ENCODE data around the gene CCDC14.
"Not testable (repeated sequence)": the region's sequence is repeated elsewhere in the genome, so short reads cannot be mapped to it uniquely, and the experiment has no call there.

The CCDC14 gene

GRCh38 chr3:123892195-123892594 lies 68.8 kb downstream of the CCDC14 start:
- no peak for DNase-seq

- not testable (repeated sequence) for DNase-seq
Observed at GRCh38 chr3:123890991-123891390, 70.0 kb downstream of the CCDC14 start.

GRCh38 chr3:123890162-123890561 lies 70.9 kb downstream of the CCDC14 start:
- not testable (repeated sequence) for DNase-seq

- no peak for DNase-seq
Observed at GRCh38 chr3:123884993-123885392, 76.0 kb downstream of the CCDC14 start.

- no peak for DNase-seq
Observed at GRCh38 chr3:123884203-123884831, 76.7 kb downstream of the CCDC14 start, which contains the start of gene MYLK. Gene MYLK (minus strand): TSS chr3:123884332. CDS start chr3:123793841, 90,491 bp downstream.

GRCh38 chr3:123883701-123884202 lies 77.3 kb downstream of the CCDC14 start:
- no peak for DNase-seq

- DNase-seq, result no peak
Observed at GRCh38 chr3:123883111-123883510, 77.9 kb downstream of the CCDC14 start.

GRCh38 chr3:123881771-123882170 lies 79.3 kb downstream of the CCDC14 start:
- no peak for DNase-seq

- DNase-seq, result no peak
Observed at GRCh38 chr3:123880998-123881561, 79.9 kb downstream of the CCDC14 start.

- DNase-seq, result no peak
Observed at GRCh38 chr3:123878807-123879206, 82.2 kb downstream of the CCDC14 start.

- no peak for DNase-seq
Observed at GRCh38 chr3:123877965-123878364, 83.1 kb downstream of the CCDC14 start.

- DNase-seq, result no peak
Observed at GRCh38 chr3:123877466-123877865, 83.6 kb downstream of the CCDC14 start.

- DNase-seq, result no peak
Observed at GRCh38 chr3:123876858-123877257, 84.2 kb downstream of the CCDC14 start.

GRCh38 chr3:123872621-123873020 lies 88.4 kb downstream of the CCDC14 start:
- DNase-seq, result no peak

- no peak for DNase-seq
Observed at GRCh38 chr3:123871946-123872345, 89.1 kb downstream of the CCDC14 start.

- DNase-seq, result no peak
Observed at GRCh38 chr3:123870033-123870432, 91.0 kb downstream of the CCDC14 start.

GRCh38 chr3:123869165-123869564 lies 91.9 kb downstream of the CCDC14 start:
- no peak for DNase-seq

GRCh38 chr3:123864706-123865105 lies 96.3 kb downstream of the CCDC14 start:
- no peak for DNase-seq
